ENCODE measurements around the gene DENND6B.

Gene DENND6B

GRCh38 chr22:50281384-50281760 is 45.4 kb downstream of the DENND6B start:
- TF ChIP-seq CTCF (conservative IDR thresholded peaks at IDR 0.05), result no peak
- TF ChIP-seq ZFX (IDR thresholded peaks at IDR 0.05), result no peak

GRCh38 chr22:50280708-50281383 is 46.0 kb downstream of the DENND6B start:
- TF ChIP-seq ZFX (IDR thresholded peaks at IDR 0.05) (no peak), CTCF (conservative IDR thresholded peaks at IDR 0.05) (no peak)
- H3K27ac ChIP-seq, result no peak overlapping the region

More at GRCh38 chr22:50281384-50281760, 45.4 kb downstream of the DENND6B start:
- H3K27ac ChIP-seq, result no peak overlapping the region

GRCh38 chr22:50280022-50280707 is 46.6 kb downstream of the DENND6B start:
- TF ChIP-seq ZFX (IDR thresholded peaks at IDR 0.05) (no peak), CTCF (conservative IDR thresholded peaks at IDR 0.05) (no peak)

GRCh38 chr22:50278956-50279619 is 47.7 kb downstream of the DENND6B start:
- TF ChIP-seq CTCF (conservative IDR thresholded peaks at IDR 0.05) (no peak), ZFX (IDR thresholded peaks at IDR 0.05) (no peak)
- no peak overlapping the region for H3K27ac ChIP-seq

More at GRCh38 chr22:50280022-50280707, 46.6 kb downstream of the DENND6B start:
- no peak overlapping the region for H3K27ac ChIP-seq

GRCh38 chr22:50278461-50278860 is 48.4 kb downstream of the DENND6B start:
- H3K27ac ChIP-seq, result no peak overlapping the region
- TF ChIP-seq ZFX (IDR thresholded peaks at IDR 0.05) (no peak), CTCF (conservative IDR thresholded peaks at IDR 0.05) (no peak)

- no peak for TF ChIP-seq ZFX (IDR thresholded peaks at IDR 0.05)
- no peak for TF ChIP-seq CTCF (conservative IDR thresholded peaks at IDR 0.05)
- H3K27ac ChIP-seq, result no peak overlapping the region
These were observed 49.1 kb downstream of the DENND6B start for GRCh38 chr22:50277761-50278160.

GRCh38 chr22:50276143-50276542 is 50.7 kb downstream of the DENND6B start:
- H3K27ac ChIP-seq, result no peak overlapping the region
- TF ChIP-seq CTCF (conservative IDR thresholded peaks at IDR 0.05) (no peak), ZFX (IDR thresholded peaks at IDR 0.05) (no peak)

Measured in C4-2B (cell line).